DOHH2 (cell line): ENCODE measurements around the gene SPATA20.

Source experiments
- H3F3A ChIP-seq: fragments of 200-600 bp; sonication (generic), shearing (Covaris generic); 2 replicates; pipeline ENCODE4 v1.6.0; 2016; ENCODE audit warnings: antibody characterized with exemption, mild to moderate bottlenecking; ENCODE audit not compliant: control insufficient read depth, insufficient read depth
- H3K27ac ChIP-seq: fragments of 200-600 bp; sonication (generic); 2 replicates; pipeline ENCODE4 v1.5.1; 2014; ENCODE audit warnings: low read depth, mild to moderate bottlenecking, low read length, moderate library complexity
- H3K27me3 ChIP-seq: fragments of 200-600 bp; sonication (generic); 2 replicates; pipeline ENCODE4 v1.6.1; 2014; ENCODE audit warnings: mild to moderate bottlenecking, low read length, mixed read lengths; ENCODE audit not compliant: control insufficient read depth
- H3K36me3 ChIP-seq: fragments of 200-600 bp; sonication (generic); 2 replicates; pipeline ENCODE4 v1.6.1; 2014; ENCODE audit warnings: mild to moderate bottlenecking, low read length, moderate library complexity, mixed read lengths; ENCODE audit not compliant: control insufficient read depth
- H3K4me1 ChIP-seq: fragments of 200-600 bp; sonication (generic); 2 replicates; pipeline ENCODE4 v1.6.1; 2014; ENCODE audit warnings: mild to moderate bottlenecking, low read length, mixed read lengths; ENCODE audit not compliant: control insufficient read depth
- H3K4me2 ChIP-seq: fragments of 200-600 bp; sonication (generic); 2 replicates; pipeline ENCODE4 v1.6.0; 2014; ENCODE audit warnings: mild to moderate bottlenecking, low read length, moderate library complexity
- H3K4me3 ChIP-seq: fragments of 200-600 bp; sonication (generic); 2 replicates; pipeline ENCODE4 v1.5.1; 2014; ENCODE audit warnings: mild to moderate bottlenecking, low read length, mixed read lengths
- H3K79me2 ChIP-seq: fragments of 200-600 bp; sonication (generic); 2 replicates; pipeline ENCODE4 v1.6.1; 2014; ENCODE audit warnings: mild to moderate bottlenecking, low read length, mixed read lengths; ENCODE audit not compliant: control insufficient read depth
- H3K9me2 ChIP-seq: fragments of 200-600 bp; sonication (generic); replicated peaks from 2 replicates; pipeline ENCODE4 v1.6.1; 2014; ENCODE audit warnings: mild to moderate bottlenecking, low read length, mixed read lengths; ENCODE audit not compliant: control insufficient read depth
- H3K9me3 ChIP-seq: fragments of 200-600 bp; sonication (generic); 2 replicates; pipeline ENCODE4 v1.6.1; 2014; ENCODE audit warnings: antibody characterized with exemption, low read length, mixed read lengths; ENCODE audit not compliant: control insufficient read depth, insufficient read depth
- H4K20me1 ChIP-seq: fragments of 200-600 bp; sonication (generic); 2 replicates; pipeline ENCODE4 v1.6.0; 2014; ENCODE audit warnings: low read depth, mild to moderate bottlenecking, antibody characterized with exemption, low read length, moderate library complexity; ENCODE audit not compliant: control insufficient read depth, insufficient read depth
- CTCF ChIP-seq: fragments of 200-600 bp; sonication (generic); IDR thresholded peaks from one replicate; pipeline ENCODE4 v1.5.1; 2014; ENCODE audit warnings: antibody characterized with exemption, mild to moderate bottlenecking, low read depth, low read length; ENCODE audit not compliant: poor library complexity, severe bottlenecking
- EZH2phosphoT487 ChIP-seq: fragments of 200-600 bp; sonication (generic); IDR thresholded peaks from 2 replicates; pipeline ENCODE4 v1.6.1; 2017; ENCODE audit warnings: borderline replicate concordance, mild to moderate bottlenecking, antibody characterized with exemption, low read length, moderate library complexity, mixed read lengths

Gene SPATA20

GRCh38 chr17:50529849-50530248, 17.1 kb upstream of the SPATA20 start:
- peaks cover 37% of the 10 kb centered on the region for H3K27me3 ChIP-seq
- no peak overlapping the region for H3K27ac ChIP-seq
- no peaks in the 10 kb centered on the region for H3K79me2 ChIP-seq
- H3K9me2 ChIP-seq: no peaks in the 10 kb centered on the region
- no peaks in the 10 kb centered on the region for H3K4me1 ChIP-seq
- no peak overlapping the region for H3K4me3 ChIP-seq
- no peak for TF ChIP-seq EZH2phosphoT487
- no peak for TF ChIP-seq CTCF
- no peak overlapping the region for H3K4me2 ChIP-seq
- H3F3A ChIP-seq: no peaks in the 10 kb centered on the region
- H3K36me3 ChIP-seq: no peaks in the 10 kb centered on the region
- H3K9me3 ChIP-seq: no peaks in the 10 kb centered on the region
- H4K20me1 ChIP-seq: no peaks in the 10 kb centered on the region

- H4K20me1 ChIP-seq: no peaks in the 10 kb centered on the region
- TF ChIP-seq CTCF (no peak), EZH2phosphoT487 (no peak)
- no peaks in the 10 kb centered on the region for H3K9me3 ChIP-seq
- H3K36me3 ChIP-seq: no peaks in the 10 kb centered on the region
- no peak overlapping the region for H3K4me3 ChIP-seq
- no peaks in the 10 kb centered on the region for H3K79me2 ChIP-seq
- no peak overlapping the region for H3K4me2 ChIP-seq
- no peak overlapping the region for H3K27ac ChIP-seq
- H3F3A ChIP-seq: no peaks in the 10 kb centered on the region
- H3K4me1 ChIP-seq: no peaks in the 10 kb centered on the region
- peaks cover 40% of the 10 kb centered on the region for H3K27me3 ChIP-seq
- no peaks in the 10 kb centered on the region for H3K9me2 ChIP-seq
These were observed 15.4 kb upstream of the SPATA20 start for GRCh38 chr17:50531428-50532025.

GRCh38 chr17:50532452-50533024, 14.4 kb upstream of the SPATA20 start, which contains the start of gene EPN3:
TSS of gene EPN3 (plus strand) at chr17:50532735. CDS start at chr17:50536557, 3,822 bp downstream.
- H3K4me3 ChIP-seq: no peak within 1 kb of the TSS

More at GRCh38 chr17:50532452-50533024, 14.4 kb upstream of the SPATA20 start, which contains the start of gene EPN3:
- Histone ChIP-seq H3K36me3 (no peaks in the 10 kb centered on the region), H3F3A (no peaks in the 10 kb centered on the region), H3K27ac (no peak within 1 kb of the TSS), H3K79me2 (no peaks in the 10 kb centered on the region), H3K4me2 (no peak within 1 kb of the TSS), H3K9me3 (no peaks in the 10 kb centered on the region), H3K9me2 (no peaks in the 10 kb centered on the region), H3K4me1 (no peaks in the 10 kb centered on the region), H3K27me3 (peaks cover 40% of the 10 kb centered on the region), H4K20me1 (no peaks in the 10 kb centered on the region)
- TF ChIP-seq CTCF (no peak), EZH2phosphoT487 (no peak)
